Osteoblast (primary cell): ENCODE results near the gene ABCC1. TPM values are rescaled to one million over a fixed set of nuclear protein-coding genes. Genes with fewer than 3 reads are reported as not detected.
A peak's percentile ranks its signal among the peaks of the same experiment; 100 is the strongest.

ENCODE experiments used
- DNase-seq: peaks from one replicate; pipeline ENCODE4 v3.0.0; 2011; ENCODE audit warnings: low spot score, mixed read lengths; ENCODE audit not compliant: insufficient read length; ENCODE audit errors: missing footprints
- H2AFZ ChIP-seq: 2 replicates; pipeline ENCODE4 v1.6.0; 2011; ENCODE audit warnings: mild to moderate bottlenecking, low read length
- H3K27ac ChIP-seq: 2 replicates; pipeline ENCODE4 v1.5.1; 2011; ENCODE audit warnings: mild to moderate bottlenecking, low read depth, low read length, moderate library complexity
- H3K27me3 ChIP-seq: 2 replicates; pipeline ENCODE4 v1.6.0; 2012; ENCODE audit warnings: mild to moderate bottlenecking, control low read depth, inconsistent platforms, low read length, moderate library complexity; ENCODE audit not compliant: insufficient read depth
- H3K36me3 ChIP-seq: 2 replicates; pipeline ENCODE4 v1.5.1; 2011; ENCODE audit warnings: mild to moderate bottlenecking, low read length, control low read depth, moderate library complexity; ENCODE audit not compliant: insufficient read depth
- H3K4me1 ChIP-seq: 2 replicates; pipeline ENCODE4 v1.5.1; 2011; ENCODE audit warnings: mild to moderate bottlenecking, low read length, control low read depth, moderate library complexity; ENCODE audit not compliant: insufficient read depth
- H3K4me2 ChIP-seq: 2 replicates; pipeline ENCODE4 v1.6.0; 2011; ENCODE audit warnings: mild to moderate bottlenecking, low read length; ENCODE audit not compliant: insufficient read depth
- H3K4me3 ChIP-seq: fragments of 200-600 bp; sonication (generic); 3 replicates; pipeline ENCODE4 v1.5.1; 2012; ENCODE audit warnings: mild to moderate bottlenecking, low read length, inconsistent platforms; ENCODE audit not compliant: insufficient read depth
- H3K79me2 ChIP-seq: 2 replicates; pipeline ENCODE4 v1.6.0; 2012; ENCODE audit warnings: mild to moderate bottlenecking, low read length, control low read depth, inconsistent platforms; ENCODE audit not compliant: insufficient read depth
- H3K9me3 ChIP-seq: 2 replicates; pipeline ENCODE4 v1.5.1; 2011; ENCODE audit warnings: low read depth, low read length, control low read depth
- H4K20me1 ChIP-seq: 2 replicates; pipeline ENCODE4 v1.6.0; 2012; ENCODE audit warnings: mild to moderate bottlenecking, low read length, control low read depth; ENCODE audit not compliant: insufficient read depth
- total RNA-seq: library from RNA; depleted of rRNA; stranded (reverse); fragments of >200 nt; gene quantifications from 2 replicates; pipeline ENCODE4 v1.2.3, GENCODE V29; 2012
- TF ChIP-seq, protein P1 (sequence below): IDR thresholded peaks from 2 replicates; pipeline ENCODE4 v1.5.1; 2011; ENCODE audit warnings: mild to moderate bottlenecking, low read depth, low read length, moderate library complexity; ENCODE audit errors: extremely low read depth

ABCC1 gene
- total RNA-seq, 1 donor, result 33.7 TPM

DNA sequence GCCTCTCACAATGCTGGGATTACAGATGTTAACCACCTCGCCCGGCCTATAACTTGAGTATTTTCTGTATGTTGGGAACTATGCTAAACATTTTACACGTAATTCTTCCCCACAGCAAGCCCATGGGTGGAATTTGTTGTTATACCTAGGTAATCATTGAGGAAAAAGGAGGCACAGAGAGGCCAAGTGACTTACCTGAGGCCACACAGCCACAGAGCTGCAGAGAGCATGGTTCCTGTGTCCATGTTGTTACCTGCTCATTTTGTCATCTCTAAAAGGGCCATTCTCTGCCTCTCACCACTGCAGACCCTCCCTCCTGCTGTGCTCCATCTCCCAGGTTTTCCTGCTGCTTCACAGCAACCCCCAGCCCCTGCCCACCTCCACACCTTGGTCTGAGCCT, 135.5 kb downstream of the ABCC1 start:
- DNase-seq, result no peak
- H3K36me3 ChIP-seq, result peaks cover 73% of the 10 kb centered on the region

GRCh38 chr16:16086653-16087446, 137.4 kb downstream of the ABCC1 start:
- H3K36me3 ChIP-seq, result peaks cover 66% of the 10 kb centered on the region
- no peak overlapping the region for H3K4me3 ChIP-seq
- H3K4me2 ChIP-seq, result no peak overlapping the region

More for the DNA sequence above, 135.5 kb downstream of the ABCC1 start:
- no peak overlapping the region for H2AFZ ChIP-seq
- peaks cover 9% of the 10 kb centered on the region for H3K9me3 ChIP-seq
- no peaks in the 10 kb centered on the region for H3K79me2 ChIP-seq
- H3K4me2 ChIP-seq, result no peak overlapping the region
- TF ChIP-seq, protein P1, sequence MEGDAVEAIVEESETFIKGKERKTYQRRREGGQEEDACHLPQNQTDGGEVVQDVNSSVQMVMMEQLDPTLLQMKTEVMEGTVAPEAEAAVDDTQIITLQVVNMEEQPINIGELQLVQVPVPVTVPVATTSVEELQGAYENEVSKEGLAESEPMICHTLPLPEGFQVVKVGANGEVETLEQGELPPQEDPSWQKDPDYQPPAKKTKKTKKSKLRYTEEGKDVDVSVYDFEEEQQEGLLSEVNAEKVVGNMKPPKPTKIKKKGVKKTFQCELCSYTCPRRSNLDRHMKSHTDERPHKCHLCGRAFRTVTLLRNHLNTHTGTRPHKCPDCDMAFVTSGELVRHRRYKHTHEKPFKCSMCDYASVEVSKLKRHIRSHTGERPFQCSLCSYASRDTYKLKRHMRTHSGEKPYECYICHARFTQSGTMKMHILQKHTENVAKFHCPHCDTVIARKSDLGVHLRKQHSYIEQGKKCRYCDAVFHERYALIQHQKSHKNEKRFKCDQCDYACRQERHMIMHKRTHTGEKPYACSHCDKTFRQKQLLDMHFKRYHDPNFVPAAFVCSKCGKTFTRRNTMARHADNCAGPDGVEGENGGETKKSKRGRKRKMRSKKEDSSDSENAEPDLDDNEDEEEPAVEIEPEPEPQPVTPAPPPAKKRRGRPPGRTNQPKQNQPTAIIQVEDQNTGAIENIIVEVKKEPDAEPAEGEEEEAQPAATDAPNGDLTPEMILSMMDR, result no peak
- no peaks in the 10 kb centered on the region for H4K20me1 ChIP-seq
- no peaks in the 10 kb centered on the region for H3K27me3 ChIP-seq
- no peaks in the 10 kb centered on the region for H3K4me1 ChIP-seq
- H3K4me3 ChIP-seq, result no peak overlapping the region
- H3K27ac ChIP-seq, result no peak overlapping the region

GRCh38 chr16:16090238-16090637, 140.8 kb downstream of the ABCC1 start:
- Histone ChIP-seq H3K27ac (no peak overlapping the region), H3K4me1 (no peaks in the 10 kb centered on the region), H3K9me3 (no peaks in the 10 kb centered on the region), H3K27me3 (no peaks in the 10 kb centered on the region), H2AFZ (no peak overlapping the region), H3K79me2 (peaks cover 2% of the 10 kb centered on the region), H4K20me1 (peaks cover 4% of the 10 kb centered on the region), H3K4me2 (no peak overlapping the region), H3K4me3 (no peak overlapping the region), H3K36me3 (peaks cover 37% of the 10 kb centered on the region)
- DNase-seq, result peak; percentile 32
- TF ChIP-seq, protein P1, result no peak

More at GRCh38 chr16:16086653-16087446, 137.4 kb downstream of the ABCC1 start:
- TF ChIP-seq, protein P1, result no peak
- no peaks in the 10 kb centered on the region for H4K20me1 ChIP-seq
- no peaks in the 10 kb centered on the region for H3K79me2 ChIP-seq
- H3K27ac ChIP-seq, result no peak overlapping the region
- no peaks in the 10 kb centered on the region for H3K4me1 ChIP-seq
- DNase-seq, result no peak
- no peaks in the 10 kb centered on the region for H3K27me3 ChIP-seq
- no peak overlapping the region for H2AFZ ChIP-seq
- peaks cover 9% of the 10 kb centered on the region for H3K9me3 ChIP-seq

DNA sequence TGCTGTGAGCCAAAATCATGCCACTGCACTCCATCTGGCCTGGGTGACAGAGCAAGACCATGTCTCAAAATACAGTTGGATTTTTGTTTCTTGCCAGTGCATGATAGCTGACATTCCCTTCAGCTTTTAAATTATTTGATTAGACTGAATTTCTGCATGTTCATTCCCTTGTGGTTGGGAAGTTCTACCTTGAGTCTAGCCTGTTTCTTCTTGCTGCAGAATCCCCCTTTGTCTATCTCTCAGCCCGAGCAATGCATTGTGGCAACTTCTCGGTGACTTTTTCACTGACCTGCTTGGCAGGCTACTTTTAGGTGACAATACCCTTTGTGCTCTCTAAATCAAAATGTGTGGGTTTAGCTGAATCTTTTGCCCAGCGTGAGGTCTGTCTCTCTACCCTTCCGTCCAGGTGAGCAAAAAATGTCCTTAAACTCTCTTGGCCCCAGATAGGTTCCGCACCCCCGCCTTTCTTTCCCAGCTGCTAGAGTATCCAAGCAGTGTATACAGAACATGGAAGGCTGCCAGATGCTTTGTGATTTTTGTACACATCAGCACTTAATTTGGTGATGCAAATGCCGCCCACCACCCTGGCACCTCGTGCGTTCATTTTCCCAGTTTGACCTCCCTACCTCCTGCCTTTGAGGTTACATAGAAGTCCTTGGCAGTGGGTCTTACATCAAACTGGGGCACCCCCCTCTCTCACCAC, 143.7 kb downstream of the ABCC1 start:
- peaks cover 27% of the 10 kb centered on the region for H3K36me3 ChIP-seq
- H3K9me3 ChIP-seq, result no peaks in the 10 kb centered on the region
- H3K4me3 ChIP-seq, result no peak overlapping the region
- H3K27me3 ChIP-seq, result no peaks in the 10 kb centered on the region
- peaks cover 2% of the 10 kb centered on the region for H3K79me2 ChIP-seq
- peak; percentile 83 for DNase-seq
- H2AFZ ChIP-seq, result no peak overlapping the region
- H3K4me1 ChIP-seq, result peaks cover 17% of the 10 kb centered on the region
- H3K27ac ChIP-seq, result no peak overlapping the region
- H3K4me2 ChIP-seq, result no peak overlapping the region
- H4K20me1 ChIP-seq, result peaks cover 10% of the 10 kb centered on the region
- TF ChIP-seq, protein P1, result no peak
